Measurements from ENCODE around the gene C3. TPM values are rescaled to one million over a fixed set of nuclear protein-coding genes. Genes with fewer than 3 reads are reported as not detected.

C3 gene
- total and polyA plus RNA-seq, 2 of the 13 experiments (the other 11 are each of a cell fraction or from before 2014, with no cell fraction given) = 1,455 to 6,272 TPM

- TF ChIP-seq NFATC3 (CRISPR knock-in tag; IDR thresholded peaks at IDR 0.05) (peak; percentile 86; the same call in 1 of the 2 replicates), HIC2 (CRISPR knock-in tag; IDR thresholded peaks at IDR 0.05; ENCODE audit: low read depth) (0 out of 2 replicates have a peak, but pooled peaks have one; percentile 29), RXRB (CRISPR knock-in tag; IDR thresholded peaks at IDR 0.05; ENCODE audit: borderline replicate concordance) (peak; percentile 85), MAF1 (CRISPR knock-in tag; IDR thresholded peaks at IDR 0.05; ENCODE audit: borderline replicate concordance) (0 out of 2 replicates have a peak, but pooled peaks have one; percentile 33), SAFB2 (CRISPR knock-in tag; IDR thresholded peaks at IDR 0.05; ENCODE audit: borderline replicate concordance, low read depth) (no peak), ZNF7 (CRISPR knock-in tag; IDR thresholded peaks at IDR 0.05) (no peak), ZC3H13 (CRISPR knock-in tag; IDR thresholded peaks at IDR 0.05) (peak; percentile 87; the same call in 1 of the 2 replicates), JUN (CRISPR knock-in tag; IDR thresholded peaks at IDR 0.05) (no peak), BRCA1 (CRISPR knock-in tag; IDR thresholded peaks at IDR 0.05) (0 out of 2 replicates have a peak, but pooled peaks have one; percentile 60), ELF3 (CRISPR knock-in tag; IDR thresholded peaks at IDR 0.05) (peak; percentile 37), HNRNPK (IDR thresholded peaks at IDR 0.05; ENCODE audit: low read depth, low read length, poor library complexity, severe bottlenecking) (peak; percentile 98), SOX13 (IDR thresholded peaks at IDR 0.05) (no peak), SOX13 (CRISPR knock-in tag; conservative IDR thresholded peaks at IDR 0.05 in 1 of 2, IDR thresholded peaks at IDR 0.05 in 1 of 2) (peak in 1 of 2 experiments; percentile 57; a peak in 2 of 4 replicates), RFX1 (IDR thresholded peaks at IDR 0.05) (no peak), SATB2 (CRISPR knock-in tag; IDR thresholded peaks at IDR 0.05) (0 out of 2 replicates have a peak, but pooled peaks have one; percentile 68), TARDBP (CRISPR knock-in tag; IDR thresholded peaks at IDR 0.05) (peak; percentile 78), MIER3 (CRISPR knock-in tag; IDR thresholded peaks at IDR 0.05; ENCODE audit: borderline replicate concordance) (0 out of 2 replicates have a peak, but pooled peaks have one; percentile 25), KDM2A (CRISPR knock-in tag; IDR thresholded peaks at IDR 0.05; ENCODE audit: borderline replicate concordance, low read depth) (peak; percentile 93), SETDB1 (CRISPR knock-in tag; IDR thresholded peaks at IDR 0.05; ENCODE audit: borderline replicate concordance) (no peak)
- TF ChIP-seq, protein P1, sequence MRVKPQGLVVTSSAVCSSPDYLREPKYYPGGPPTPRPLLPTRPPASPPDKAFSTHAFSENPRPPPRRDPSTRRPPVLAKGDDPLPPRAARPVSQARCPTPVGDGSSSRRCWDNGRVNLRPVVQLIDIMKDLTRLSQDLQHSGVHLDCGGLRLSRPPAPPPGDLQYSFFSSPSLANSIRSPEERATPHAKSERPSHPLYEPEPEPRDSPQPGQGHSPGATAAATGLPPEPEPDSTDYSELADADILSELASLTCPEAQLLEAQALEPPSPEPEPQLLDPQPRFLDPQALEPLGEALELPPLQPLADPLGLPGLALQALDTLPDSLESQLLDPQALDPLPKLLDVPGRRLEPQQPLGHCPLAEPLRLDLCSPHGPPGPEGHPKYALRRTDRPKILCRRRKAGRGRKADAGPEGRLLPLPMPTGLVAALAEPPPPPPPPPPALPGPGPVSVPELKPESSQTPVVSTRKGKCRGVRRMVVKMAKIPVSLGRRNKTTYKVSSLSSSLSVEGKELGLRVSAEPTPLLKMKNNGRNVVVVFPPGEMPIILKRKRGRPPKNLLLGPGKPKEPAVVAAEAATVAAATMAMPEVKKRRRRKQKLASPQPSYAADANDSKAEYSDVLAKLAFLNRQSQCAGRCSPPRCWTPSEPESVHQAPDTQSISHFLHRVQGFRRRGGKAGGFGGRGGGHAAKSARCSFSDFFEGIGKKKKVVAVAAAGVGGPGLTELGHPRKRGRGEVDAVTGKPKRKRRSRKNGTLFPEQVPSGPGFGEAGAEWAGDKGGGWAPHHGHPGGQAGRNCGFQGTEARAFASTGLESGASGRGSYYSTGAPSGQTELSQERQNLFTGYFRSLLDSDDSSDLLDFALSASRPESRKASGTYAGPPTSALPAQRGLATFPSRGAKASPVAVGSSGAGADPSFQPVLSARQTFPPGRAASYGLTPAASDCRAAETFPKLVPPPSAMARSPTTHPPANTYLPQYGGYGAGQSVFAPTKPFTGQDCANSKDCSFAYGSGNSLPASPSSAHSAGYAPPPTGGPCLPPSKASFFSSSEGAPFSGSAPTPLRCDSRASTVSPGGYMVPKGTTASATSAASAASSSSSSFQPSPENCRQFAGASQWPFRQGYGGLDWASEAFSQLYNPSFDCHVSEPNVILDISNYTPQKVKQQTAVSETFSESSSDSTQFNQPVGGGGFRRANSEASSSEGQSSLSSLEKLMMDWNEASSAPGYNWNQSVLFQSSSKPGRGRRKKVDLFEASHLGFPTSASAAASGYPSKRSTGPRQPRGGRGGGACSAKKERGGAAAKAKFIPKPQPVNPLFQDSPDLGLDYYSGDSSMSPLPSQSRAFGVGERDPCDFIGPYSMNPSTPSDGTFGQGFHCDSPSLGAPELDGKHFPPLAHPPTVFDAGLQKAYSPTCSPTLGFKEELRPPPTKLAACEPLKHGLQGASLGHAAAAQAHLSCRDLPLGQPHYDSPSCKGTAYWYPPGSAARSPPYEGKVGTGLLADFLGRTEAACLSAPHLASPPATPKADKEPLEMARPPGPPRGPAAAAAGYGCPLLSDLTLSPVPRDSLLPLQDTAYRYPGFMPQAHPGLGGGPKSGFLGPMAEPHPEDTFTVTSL (CRISPR knock-in tag; IDR thresholded peaks at IDR 0.05; ENCODE audit: borderline replicate concordance) = no peak
- TF ChIP-seq, protein P2, sequence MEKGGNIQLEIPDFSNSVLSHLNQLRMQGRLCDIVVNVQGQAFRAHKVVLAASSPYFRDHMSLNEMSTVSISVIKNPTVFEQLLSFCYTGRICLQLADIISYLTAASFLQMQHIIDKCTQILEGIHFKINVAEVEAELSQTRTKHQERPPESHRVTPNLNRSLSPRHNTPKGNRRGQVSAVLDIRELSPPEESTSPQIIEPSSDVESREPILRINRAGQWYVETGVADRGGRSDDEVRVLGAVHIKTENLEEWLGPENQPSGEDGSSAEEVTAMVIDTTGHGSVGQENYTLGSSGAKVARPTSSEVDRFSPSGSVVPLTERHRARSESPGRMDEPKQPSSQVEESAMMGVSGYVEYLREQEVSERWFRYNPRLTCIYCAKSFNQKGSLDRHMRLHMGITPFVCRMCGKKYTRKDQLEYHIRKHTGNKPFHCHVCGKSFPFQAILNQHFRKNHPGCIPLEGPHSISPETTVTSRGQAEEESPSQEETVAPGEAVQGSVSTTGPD (CRISPR knock-in tag; IDR thresholded peaks at IDR 0.05) = no peak
Measured at GRCh38 chr19:6753178-6754031, 33.0 kb upstream of the C3 start (continued).
